ENCODE data around the gene PTPRR. TPM values are rescaled to one million over a fixed set of nuclear protein-coding genes. Genes with fewer than 3 reads are reported as not detected.

The PTPRR gene
- total and polyA plus RNA-seq, 4 donors: 0.02 to 0.08 TPM; not detected in 2

DNA sequence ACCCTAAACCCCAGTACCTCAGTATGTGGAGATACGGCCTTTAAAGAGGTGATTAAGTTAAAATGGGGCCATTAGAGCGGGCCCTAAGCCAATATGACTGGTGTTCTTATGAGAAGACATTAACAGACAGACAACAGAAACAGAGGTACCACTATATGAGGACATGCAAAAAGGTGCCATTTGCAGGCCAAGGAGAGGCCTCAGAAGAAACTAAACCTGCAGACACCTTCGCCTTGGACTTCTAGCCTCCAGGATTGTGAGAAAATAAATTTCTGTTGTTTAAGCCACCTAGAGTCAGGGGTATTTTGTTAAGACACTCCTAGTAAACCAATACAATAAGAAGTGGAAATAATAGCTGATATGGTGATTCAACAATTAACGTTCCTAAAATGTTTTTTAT is 315.9 kb downstream of the PTPRR start:
- no peak overlapping the region for H3K4me3 ChIP-seq (ENCODE audit: low read depth in 1 of 3, low read length in 3 of 3)
- no peaks in the 10 kb centered on the region for H3K9me3 ChIP-seq (ENCODE audit: control insufficient read depth in 4 of 4, low read length in 3 of 4)
- H3K36me3 ChIP-seq (ENCODE audit: control insufficient read depth in 4 of 4, insufficient read depth in 3 of 4, low read depth in 1 of 4, low read length in 3 of 4): no peaks in the 10 kb centered on the region
- H3K27ac ChIP-seq (ENCODE audit: low read depth in 1 of 2, low read length in 2 of 2): no peak overlapping the region
- DNase-seq (ENCODE audit: low spot score): no peak
- peaks cover 0 to 6% (median 3%) of the 10 kb centered on the region in 4 donors for H3K4me1 ChIP-seq (ENCODE audit: control insufficient read depth in 4 of 4, insufficient read depth in 4 of 4, low read length in 3 of 4)
- no peak overlapping the region for H3K9ac ChIP-seq (ENCODE audit: low read depth in 1 of 2, low read length in 2 of 2)
- no peaks in the 10 kb centered on the region for H3K27me3 ChIP-seq (ENCODE audit: control insufficient read depth in 4 of 4, insufficient read depth in 4 of 4, low read length in 3 of 4)
- TF ChIP-seq YY1 (IDR thresholded peaks at IDR 0.05): no peak
- no peak for TF ChIP-seq FOXA2 (IDR thresholded peaks at IDR 0.05)
- no peak for TF ChIP-seq SP1 (IDR thresholded peaks at IDR 0.05)
- TF ChIP-seq RXRA (IDR thresholded peaks at IDR 0.05): no peak
- TF ChIP-seq EGR1 (IDR thresholded peaks at IDR 0.05; ENCODE audit: low read depth in 2 of 2): no peak
- TF ChIP-seq, protein P1, sequence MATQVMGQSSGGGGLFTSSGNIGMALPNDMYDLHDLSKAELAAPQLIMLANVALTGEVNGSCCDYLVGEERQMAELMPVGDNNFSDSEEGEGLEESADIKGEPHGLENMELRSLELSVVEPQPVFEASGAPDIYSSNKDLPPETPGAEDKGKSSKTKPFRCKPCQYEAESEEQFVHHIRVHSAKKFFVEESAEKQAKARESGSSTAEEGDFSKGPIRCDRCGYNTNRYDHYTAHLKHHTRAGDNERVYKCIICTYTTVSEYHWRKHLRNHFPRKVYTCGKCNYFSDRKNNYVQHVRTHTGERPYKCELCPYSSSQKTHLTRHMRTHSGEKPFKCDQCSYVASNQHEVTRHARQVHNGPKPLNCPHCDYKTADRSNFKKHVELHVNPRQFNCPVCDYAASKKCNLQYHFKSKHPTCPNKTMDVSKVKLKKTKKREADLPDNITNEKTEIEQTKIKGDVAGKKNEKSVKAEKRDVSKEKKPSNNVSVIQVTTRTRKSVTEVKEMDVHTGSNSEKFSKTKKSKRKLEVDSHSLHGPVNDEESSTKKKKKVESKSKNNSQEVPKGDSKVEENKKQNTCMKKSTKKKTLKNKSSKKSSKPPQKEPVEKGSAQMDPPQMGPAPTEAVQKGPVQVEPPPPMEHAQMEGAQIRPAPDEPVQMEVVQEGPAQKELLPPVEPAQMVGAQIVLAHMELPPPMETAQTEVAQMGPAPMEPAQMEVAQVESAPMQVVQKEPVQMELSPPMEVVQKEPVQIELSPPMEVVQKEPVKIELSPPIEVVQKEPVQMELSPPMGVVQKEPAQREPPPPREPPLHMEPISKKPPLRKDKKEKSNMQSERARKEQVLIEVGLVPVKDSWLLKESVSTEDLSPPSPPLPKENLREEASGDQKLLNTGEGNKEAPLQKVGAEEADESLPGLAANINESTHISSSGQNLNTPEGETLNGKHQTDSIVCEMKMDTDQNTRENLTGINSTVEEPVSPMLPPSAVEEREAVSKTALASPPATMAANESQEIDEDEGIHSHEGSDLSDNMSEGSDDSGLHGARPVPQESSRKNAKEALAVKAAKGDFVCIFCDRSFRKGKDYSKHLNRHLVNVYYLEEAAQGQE (IDR thresholded peaks at IDR 0.05): no peak
- no peak for TF ChIP-seq HNF4G (IDR thresholded peaks at IDR 0.05)
- TF ChIP-seq, protein P2, sequence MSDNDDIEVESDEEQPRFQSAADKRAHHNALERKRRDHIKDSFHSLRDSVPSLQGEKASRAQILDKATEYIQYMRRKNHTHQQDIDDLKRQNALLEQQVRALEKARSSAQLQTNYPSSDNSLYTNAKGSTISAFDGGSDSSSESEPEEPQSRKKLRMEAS (IDR thresholded peaks at IDR 0.05): no peak
- TF ChIP-seq, protein P3, sequence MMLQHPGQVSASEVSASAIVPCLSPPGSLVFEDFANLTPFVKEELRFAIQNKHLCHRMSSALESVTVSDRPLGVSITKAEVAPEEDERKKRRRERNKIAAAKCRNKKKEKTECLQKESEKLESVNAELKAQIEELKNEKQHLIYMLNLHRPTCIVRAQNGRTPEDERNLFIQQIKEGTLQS (IDR thresholded peaks at IDR 0.05): no peak
- no peak for TF ChIP-seq RAD21 (IDR thresholded peaks at IDR 0.05)
- WGBS: 69% methylated on average over 4 of the region's 4 CpGs

DNA sequence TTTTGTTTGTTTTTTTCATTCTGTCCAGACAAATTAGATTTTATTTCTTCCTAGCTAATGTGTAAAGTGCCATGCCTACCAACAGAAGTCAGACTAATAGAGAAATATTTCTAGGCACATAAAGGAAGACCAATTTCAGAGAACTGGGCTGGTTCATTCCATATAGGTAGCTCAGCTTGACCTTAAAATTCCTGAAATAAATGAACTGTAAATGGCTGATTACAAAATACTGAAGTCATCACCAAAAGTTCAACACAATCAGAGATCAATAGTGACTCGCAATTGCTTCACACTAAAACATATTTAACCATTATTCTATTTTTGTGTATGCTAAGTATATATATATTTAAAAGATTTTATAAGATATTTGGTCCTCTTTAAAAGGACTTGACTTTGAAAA is 317.5 kb downstream of the PTPRR start:
- TF ChIP-seq RAD21 (IDR thresholded peaks at IDR 0.05): no peak
- TF ChIP-seq, protein P4, sequence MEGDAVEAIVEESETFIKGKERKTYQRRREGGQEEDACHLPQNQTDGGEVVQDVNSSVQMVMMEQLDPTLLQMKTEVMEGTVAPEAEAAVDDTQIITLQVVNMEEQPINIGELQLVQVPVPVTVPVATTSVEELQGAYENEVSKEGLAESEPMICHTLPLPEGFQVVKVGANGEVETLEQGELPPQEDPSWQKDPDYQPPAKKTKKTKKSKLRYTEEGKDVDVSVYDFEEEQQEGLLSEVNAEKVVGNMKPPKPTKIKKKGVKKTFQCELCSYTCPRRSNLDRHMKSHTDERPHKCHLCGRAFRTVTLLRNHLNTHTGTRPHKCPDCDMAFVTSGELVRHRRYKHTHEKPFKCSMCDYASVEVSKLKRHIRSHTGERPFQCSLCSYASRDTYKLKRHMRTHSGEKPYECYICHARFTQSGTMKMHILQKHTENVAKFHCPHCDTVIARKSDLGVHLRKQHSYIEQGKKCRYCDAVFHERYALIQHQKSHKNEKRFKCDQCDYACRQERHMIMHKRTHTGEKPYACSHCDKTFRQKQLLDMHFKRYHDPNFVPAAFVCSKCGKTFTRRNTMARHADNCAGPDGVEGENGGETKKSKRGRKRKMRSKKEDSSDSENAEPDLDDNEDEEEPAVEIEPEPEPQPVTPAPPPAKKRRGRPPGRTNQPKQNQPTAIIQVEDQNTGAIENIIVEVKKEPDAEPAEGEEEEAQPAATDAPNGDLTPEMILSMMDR (IDR thresholded peaks at IDR 0.05; ENCODE audit: low read depth, low read length, missing input control): no peak
- TF ChIP-seq, protein P1 (IDR thresholded peaks at IDR 0.05): no peak
- no peak for TF ChIP-seq GABPA (IDR thresholded peaks at IDR 0.05 in 1 of 2, conservative IDR thresholded peaks at IDR 0.05 in 1 of 2)
- TF ChIP-seq YY1 (IDR thresholded peaks at IDR 0.05): no peak
- TF ChIP-seq HNF4A (conservative IDR thresholded peaks at IDR 0.05): no peak
- no peak for TF ChIP-seq EGR1 (IDR thresholded peaks at IDR 0.05; ENCODE audit: low read depth in 2 of 2)
- no peak for TF ChIP-seq JUND (IDR thresholded peaks at IDR 0.05)
- TF ChIP-seq, protein P2 (IDR thresholded peaks at IDR 0.05): no peak
- Histone ChIP-seq H3K27me3 (ENCODE audit: control insufficient read depth in 4 of 4, insufficient read depth in 4 of 4, low read length in 3 of 4) (no peaks in the 10 kb centered on the region), H3K4me3 (ENCODE audit: low read depth in 1 of 3, low read length in 3 of 3) (no peak overlapping the region), H3K36me3 (ENCODE audit: control insufficient read depth in 4 of 4, insufficient read depth in 3 of 4, low read depth in 1 of 4, low read length in 3 of 4) (no peaks in the 10 kb centered on the region), H3K27ac (ENCODE audit: low read depth in 1 of 2, low read length in 2 of 2) (no peak overlapping the region), H3K9me3 (ENCODE audit: control insufficient read depth in 4 of 4, low read length in 3 of 4) (no peaks in the 10 kb centered on the region), H3K4me1 (ENCODE audit: control insufficient read depth in 4 of 4, insufficient read depth in 4 of 4, low read length in 3 of 4) (no peaks in the 10 kb centered on the region), H3K9ac (ENCODE audit: low read depth in 1 of 2, low read length in 2 of 2) (no peak overlapping the region)
- DNase-seq (ENCODE audit: low spot score): no peak
- 27% methylated on average over 1 of the region's 1 CpG for WGBS

Measured in liver (tissue), 9 donors.